Spinal cord (tissue), 10 donors: Measurements from ENCODE around the gene SENP7. TPM values are rescaled to one million over a fixed set of nuclear protein-coding genes. Genes with fewer than 3 reads are reported as not detected.
"Not testable (repeated sequence)": the region's sequence is repeated elsewhere in the genome, so short reads cannot be mapped to it uniquely, and the experiment has no call there.

Experiments used
- DNase-seq, 6 donors: peaks; one replicate each; pipeline versions ENCODE4 v3.0.0 to v3.0.0-alpha.2; 2013 to 2015; ENCODE audit warnings: low spot score in 6 of 6, low read depth in 4 of 6
- H3K27ac ChIP-seq: one replicate; pipeline ENCODE4 v1.5.1; 2013; ENCODE audit warnings: low read depth, low read length, control low read depth
- H3K27me3 ChIP-seq: one replicate; pipeline ENCODE4 v1.6.1; 2013; ENCODE audit warnings: low read length; ENCODE audit not compliant: control insufficient read depth, insufficient read depth
- H3K36me3 ChIP-seq: one replicate; pipeline ENCODE4 v1.6.1; 2013; ENCODE audit warnings: low read length; ENCODE audit not compliant: control insufficient read depth, insufficient read depth
- H3K4me1 ChIP-seq: one replicate; pipeline ENCODE4 v1.6.1; 2013; ENCODE audit warnings: low read length; ENCODE audit not compliant: control insufficient read depth, insufficient read depth
- H3K4me3 ChIP-seq: one replicate; pipeline ENCODE4 v1.5.1; 2013; ENCODE audit warnings: low read depth, low read length, control low read depth
- H3K9me3 ChIP-seq: one replicate; pipeline ENCODE4 v1.6.1; 2013; ENCODE audit warnings: low read length; ENCODE audit not compliant: control insufficient read depth, insufficient read depth
- WGBS: methylation state at CpG from one replicate; pipeline ENCODE4 v1.1.5; 2013; ENCODE audit warnings: missing lambda C conversion rate; ENCODE audit not compliant: insufficient coverage; 5-methylcytosine and 5-hydroxymethylcytosine counted together
- polyA plus RNA-seq, 2 donors: library from polyadenylated mRNA; unstranded; fragments of 120-200 nt; gene quantifications; one replicate each; pipeline ENCODE4 v1.2.1, GENCODE V29; 2013; ENCODE audit not compliant: insufficient read length in 2 of 2
- total RNA-seq, 2 donors: library from RNA; depleted of rRNA in 1 of 2; stranded (reverse); fragments of 120-200 nt in 1 of 2; fragments of >200 nt in 1 of 2; gene quantifications; one replicate each; pipeline versions ENCODE4 v1.2.3 to v1.2.4, GENCODE V29; 2013 to 2014
- donor health status: healthy.

SENP7 gene
- total and polyA plus RNA-seq, 4 donors, result 43.2 to 84.0 (median 61.4) TPM

GRCh38 chr3:101312545-101312944 lies 200.5 kb downstream of the SENP7 start:
- H3K4me1 ChIP-seq, result no peaks in the 10 kb centered on the region
- no peaks in the 10 kb centered on the region for H3K36me3 ChIP-seq
- peaks cover 9% of the 10 kb centered on the region for H3K9me3 ChIP-seq
- H3K27ac ChIP-seq, result no peak overlapping the region
- H3K27me3 ChIP-seq, result no peaks in the 10 kb centered on the region
- WGBS, result no CpG with 5 or more reads among the region's 2 CpGs
- DNase-seq, result no peak
- no peak overlapping the region for H3K4me3 ChIP-seq

GRCh38 chr3:101311676-101312075 lies 201.3 kb downstream of the SENP7 start:
- H3K27me3 ChIP-seq, result no peaks in the 10 kb centered on the region
- H3K9me3 ChIP-seq, result peaks cover 9% of the 10 kb centered on the region
- H3K4me1 ChIP-seq, result no peaks in the 10 kb centered on the region
- WGBS, result no CpG with 5 or more reads among the region's 2 CpGs
- no peaks in the 10 kb centered on the region for H3K36me3 ChIP-seq
- DNase-seq, result no peak
- H3K4me3 ChIP-seq, result no peak overlapping the region
- no peak overlapping the region for H3K27ac ChIP-seq

- Histone ChIP-seq H3K9me3 (peaks cover 9% of the 10 kb centered on the region), H3K4me1 (no peaks in the 10 kb centered on the region), H3K4me3 (no peak overlapping the region), H3K27ac (no peak overlapping the region), H3K27me3 (no peaks in the 10 kb centered on the region), H3K36me3 (no peaks in the 10 kb centered on the region)
- no peak for DNase-seq
Observed at GRCh38 chr3:101310978-101311375, 202.0 kb downstream of the SENP7 start.

- H3K27me3 ChIP-seq, result not testable (repeated sequence)
Observed at GRCh38 chr3:101308147-101308772, 204.8 kb downstream of the SENP7 start.

GRCh38 chr3:101303836-101304235 lies 209.2 kb downstream of the SENP7 start:
- Histone ChIP-seq H3K9me3 (peaks cover 7% of the 10 kb centered on the region), H3K27ac (no peak overlapping the region), H3K27me3 (no peaks in the 10 kb centered on the region), H3K4me3 (no peak overlapping the region), H3K4me1 (no peaks in the 10 kb centered on the region), H3K36me3 (no peaks in the 10 kb centered on the region)
- no peak for DNase-seq

More at GRCh38 chr3:101308147-101308772, 204.8 kb downstream of the SENP7 start:
- not testable (repeated sequence) for H3K36me3 ChIP-seq, DNase-seq, H3K27ac ChIP-seq, H3K4me1 ChIP-seq, H3K4me3 ChIP-seq, H3K9me3 ChIP-seq

GRCh38 chr3:101303089-101303731 lies 209.8 kb downstream of the SENP7 start:
- Histone ChIP-seq H3K4me3 (no peak overlapping the region), H3K36me3 (no peaks in the 10 kb centered on the region), H3K9me3 (peaks cover 5% of the 10 kb centered on the region), H3K4me1 (no peaks in the 10 kb centered on the region), H3K27ac (no peak overlapping the region), H3K27me3 (no peaks in the 10 kb centered on the region)
- DNase-seq, result no peak
- 74% methylated on average over 3 of the region's 5 CpGs for WGBS

- no peaks in the 10 kb centered on the region for H3K4me1 ChIP-seq
- no peaks in the 10 kb centered on the region for H3K9me3 ChIP-seq
- no peak for DNase-seq
- no peaks in the 10 kb centered on the region for H3K36me3 ChIP-seq
- no peak overlapping the region for H3K27ac ChIP-seq
- H3K27me3 ChIP-seq, result no peaks in the 10 kb centered on the region
- WGBS, result 85% methylated on average over 7 of the region's 8 CpGs
- H3K4me3 ChIP-seq, result no peak overlapping the region
Observed at GRCh38 chr3:101300073-101300472, 212.9 kb downstream of the SENP7 start.

- Histone ChIP-seq H3K4me3 (no peak overlapping the region), H3K27ac (no peak overlapping the region), H3K9me3 (no peaks in the 10 kb centered on the region), H3K36me3 (no peaks in the 10 kb centered on the region), H3K4me1 (no peaks in the 10 kb centered on the region), H3K27me3 (no peaks in the 10 kb centered on the region)
- DNase-seq, result no peak
Observed at GRCh38 chr3:101292027-101292426, 221.0 kb downstream of the SENP7 start.

GRCh38 chr3:101288294-101288693 lies 224.7 kb downstream of the SENP7 start:
- Histone ChIP-seq H3K36me3 (no peaks in the 10 kb centered on the region), H3K4me1 (no peaks in the 10 kb centered on the region), H3K27me3 (no peaks in the 10 kb centered on the region), H3K4me3 (no peak overlapping the region), H3K9me3 (no peaks in the 10 kb centered on the region), H3K27ac (no peak overlapping the region)
- no peak for DNase-seq
- WGBS, result no CpG with 5 or more reads among the region's 2 CpGs

GRCh38 chr3:101284757-101285156 lies 228.3 kb downstream of the SENP7 start:
- Histone ChIP-seq H3K9me3 (no peaks in the 10 kb centered on the region), H3K27ac (no peak overlapping the region), H3K27me3 (no peaks in the 10 kb centered on the region), H3K4me3 (no peak overlapping the region), H3K4me1 (no peaks in the 10 kb centered on the region), H3K36me3 (no peaks in the 10 kb centered on the region)
- no peak for DNase-seq
- no CpG with 5 or more reads among the region's 1 CpG for WGBS
